K562 (cell line): ENCODE results near the gene PRR30. TPM values are rescaled to one million over a fixed set of nuclear protein-coding genes. Genes with fewer than 3 reads are reported as not detected.

ENCODE experiments used
- ATF7 ChIP-seq: fragments of 450-650 bp; IDR thresholded peaks from 2 replicates; pipeline ENCODE4 v1.7.1; 2014; ENCODE audit warnings: mild to moderate bottlenecking, moderate library complexity
- CC2D1A ChIP-seq: fragments of 450-650 bp; IDR thresholded peaks from 2 replicates; pipeline ENCODE4 v1.6.1; 2017; ENCODE audit warnings: mild to moderate bottlenecking
- MYC ChIP-seq, 2 experiments: fragments of 250-450 bp in 1 of 2; sonication (Bioruptor Pico) in 1 of 2; IDR thresholded peaks; 2 replicates each; pipeline versions ENCODE4 v1.5.1 to v1.6.1; 2012 to 2021; ENCODE audit warnings: low read depth in 2 of 2, borderline replicate concordance in 1 of 2, improper control_type of control experiment in 1 of 2, low read length in 1 of 2, mild to moderate bottlenecking in 1 of 2, moderate library complexity in 1 of 2
- PCBP1 ChIP-seq: fragments of 200-400 bp; formaldehyde crosslinking; IDR thresholded peaks from 2 replicates; pipeline ENCODE4 v1.6.1; 2018; ENCODE audit warnings: mild to moderate bottlenecking, low read depth, low read length; ENCODE audit not compliant: poor library complexity, severe bottlenecking
- SMAD2 ChIP-seq: fragments of 150-350 bp; IDR thresholded peaks from 2 replicates; pipeline ENCODE4 v1.6.1; 2014; ENCODE audit warnings: low read depth, mild to moderate bottlenecking, low read length
- STAT5A ChIP-seq: IDR thresholded peaks from 2 replicates; pipeline ENCODE4 v1.6.1; 2012; ENCODE audit warnings: low read length, inconsistent platforms, borderline replicate concordance
- TAF9B ChIP-seq: fragments of 450-650 bp; IDR thresholded peaks from 2 replicates; pipeline ENCODE4 v1.6.1; 2018; ENCODE audit warnings: mild to moderate bottlenecking; ENCODE audit not compliant: partially characterized antibody
- TEAD1 ChIP-seq, 2 experiments: fragments of 450-650 bp in 1 of 2; sonication (generic) in 1 of 2; formaldehyde crosslinking; IDR thresholded peaks; 2 replicates each; pipeline versions ENCODE4 v1.4.0 to v1.8.0; 2020 to 2022; ENCODE audit warnings: mild to moderate bottlenecking in 2 of 2, missing genetic modification reagents in 1 of 2
- ZNF561 ChIP-seq: fragments of 450-650 bp; formaldehyde crosslinking; conservative IDR thresholded peaks from 2 replicates; pipeline ENCODE4 v1.4.0; 2020; ENCODE audit warnings: mild to moderate bottlenecking, moderate library complexity
- polyA plus RNA-seq, 8 experiments: library from polyadenylated mRNA; depleted of rRNA in 4 of 8; stranded (reverse) in 5 of 8; unstranded in 3 of 8; fragments of >200 nt; fragmentation: Nextera tagmentation in 2 of 8; fragmentation: Illumina TruSeq in 1 of 8; extraction: Ambion mirVana in 2 of 8; extraction: Trizol in 1 of 8; gene quantifications; 2 replicates each; pipeline versions ENCODE4 v1.2.1 to v1.2.3, GENCODE V29; 2011 to 2014; ENCODE audit warnings: inconsistent platforms in 1 of 8, missing spikeins in 1 of 8
- total RNA-seq, 7 experiments: library from RNA; depleted of rRNA in 6 of 7; stranded (reverse); fragments of >200 nt in 6 of 7; fragmentation: Illumina TruSeq in 2 of 7; extraction: Trizol in 2 of 7; gene quantifications; 2 replicates each; pipeline versions ENCODE4 v1.2.1 to v1.2.3, GENCODE V29; 2011 to 2021; ENCODE audit warnings: low replicate concordance in 1 of 7
- TF ChIP-seq, protein P1 (sequence below): conservative IDR thresholded peaks from 2 replicates; pipeline ENCODE4 v1.6.1; 2011; ENCODE audit warnings: low read depth, mild to moderate bottlenecking, low read length; ENCODE audit not compliant: control insufficient read depth
- TF ChIP-seq, protein P2 (sequence below): fragments of 450-650 bp; formaldehyde crosslinking; IDR thresholded peaks from 2 replicates; pipeline ENCODE4 v1.4.0; 2020; ENCODE audit warnings: mild to moderate bottlenecking, mixed read lengths
- TF ChIP-seq, protein P3 (sequence below): fragments of 450-650 bp; formaldehyde crosslinking; IDR thresholded peaks from 2 replicates; pipeline ENCODE4 v1.4.0; 2022; ENCODE audit warnings: missing genetic modification characterization
- TF ChIP-seq, protein P4 (sequence below): sonication (generic); formaldehyde crosslinking; IDR thresholded peaks from 2 replicates; pipeline ENCODE4 v1.9.0; 2022; ENCODE audit warnings: mild to moderate bottlenecking, missing genetic modification reagents
- TF ChIP-seq, protein P5 (sequence below): fragments of 250-450 bp; sonication (Bioruptor Pico); IDR thresholded peaks from 2 replicates; pipeline ENCODE4 v1.5.0; 2021; ENCODE audit warnings: mild to moderate bottlenecking, borderline replicate concordance
- TF ChIP-seq, protein P6 (sequence below), 2 experiments: IDR thresholded peaks in 1 of 2; conservative IDR thresholded peaks in 1 of 2; 2 replicates each; pipeline ENCODE4 v1.6.1; 2016; ENCODE audit warnings: low read depth in 2 of 2, mild to moderate bottlenecking in 1 of 2, missing compliant biosample characterization in 1 of 2, missing genetic modification characterization in 1 of 2, moderate library complexity in 1 of 2

Gene PRR30
- total and polyA plus RNA-seq, 9 of the 15 experiments (the other 6 are each of a cell fraction or from before 2014, with no cell fraction given): not detected

DNA sequence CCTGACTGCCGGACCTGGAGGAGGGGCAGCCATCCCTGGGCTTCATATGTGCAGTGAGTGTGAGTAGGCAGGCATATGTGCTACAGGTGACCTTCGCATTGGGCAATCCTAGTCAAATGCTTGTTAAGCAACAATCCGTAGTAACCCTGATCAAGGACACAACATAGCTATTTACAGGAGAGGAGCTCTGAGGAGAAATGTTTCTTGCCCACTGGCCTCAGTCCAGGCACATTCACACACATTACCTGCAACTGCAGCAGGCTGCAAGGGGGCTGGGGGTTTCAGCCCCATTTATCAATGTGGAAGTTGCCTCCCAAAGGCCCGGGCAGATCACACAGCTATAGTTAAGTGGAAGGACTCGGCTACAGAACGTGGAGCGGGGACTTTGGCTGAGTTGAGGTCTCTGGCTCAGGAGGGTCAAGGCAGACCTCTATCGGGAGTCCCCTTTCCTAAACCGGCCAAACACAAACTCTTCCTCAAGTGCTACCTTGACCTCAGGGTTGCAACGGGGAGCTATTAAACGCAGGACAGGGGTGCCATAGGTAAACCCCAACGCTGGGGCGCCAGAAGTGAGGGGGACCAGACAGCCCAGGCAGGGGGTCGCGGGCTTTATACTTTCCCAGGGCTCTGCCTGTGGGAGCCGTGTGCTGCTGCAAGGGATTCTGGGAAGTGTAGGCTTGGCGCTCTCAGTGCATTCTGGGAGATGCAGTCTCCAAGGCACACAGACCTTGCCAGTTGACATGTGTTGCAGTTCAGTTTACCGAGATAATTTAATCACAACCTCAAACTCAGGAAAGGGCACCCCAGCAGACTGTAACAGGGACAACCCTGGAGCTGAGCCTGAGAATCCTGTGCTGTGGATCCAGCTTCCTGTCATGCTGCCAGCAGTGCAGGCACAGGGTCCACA, 43.2 kb downstream of the PRR30 start (continued):
- TF ChIP-seq, protein P1, sequence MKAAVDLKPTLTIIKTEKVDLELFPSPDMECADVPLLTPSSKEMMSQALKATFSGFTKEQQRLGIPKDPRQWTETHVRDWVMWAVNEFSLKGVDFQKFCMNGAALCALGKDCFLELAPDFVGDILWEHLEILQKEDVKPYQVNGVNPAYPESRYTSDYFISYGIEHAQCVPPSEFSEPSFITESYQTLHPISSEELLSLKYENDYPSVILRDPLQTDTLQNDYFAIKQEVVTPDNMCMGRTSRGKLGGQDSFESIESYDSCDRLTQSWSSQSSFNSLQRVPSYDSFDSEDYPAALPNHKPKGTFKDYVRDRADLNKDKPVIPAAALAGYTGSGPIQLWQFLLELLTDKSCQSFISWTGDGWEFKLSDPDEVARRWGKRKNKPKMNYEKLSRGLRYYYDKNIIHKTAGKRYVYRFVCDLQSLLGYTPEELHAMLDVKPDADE: peak; percentile 82; the same call in 1 of the 2 replicates
- TF ChIP-seq TEAD1 (CRISPR knock-in tag; IDR thresholded peaks at IDR 0.05) (peak in 1 of 2 experiments; percentile 18; a peak in 1 of 4 replicates), SMAD2 (no peak), ZNF561 (CRISPR knock-in tag) (no peak), CC2D1A (no peak), ATF7 (0 out of 2 replicates have a peak, but pooled peaks have one; percentile 18), TAF9B (no peak), STAT5A (no peak), MYC (IDR thresholded peaks at IDR 0.05; ENCODE audit: low read depth, low read length) (peak; percentile 61; the same call in 1 of the 2 replicates), MYC (CRISPR knock-in tag; IDR thresholded peaks at IDR 0.05; ENCODE audit: borderline replicate concordance, low read depth) (no peak), PCBP1 (no peak)
- TF ChIP-seq, protein P2, sequence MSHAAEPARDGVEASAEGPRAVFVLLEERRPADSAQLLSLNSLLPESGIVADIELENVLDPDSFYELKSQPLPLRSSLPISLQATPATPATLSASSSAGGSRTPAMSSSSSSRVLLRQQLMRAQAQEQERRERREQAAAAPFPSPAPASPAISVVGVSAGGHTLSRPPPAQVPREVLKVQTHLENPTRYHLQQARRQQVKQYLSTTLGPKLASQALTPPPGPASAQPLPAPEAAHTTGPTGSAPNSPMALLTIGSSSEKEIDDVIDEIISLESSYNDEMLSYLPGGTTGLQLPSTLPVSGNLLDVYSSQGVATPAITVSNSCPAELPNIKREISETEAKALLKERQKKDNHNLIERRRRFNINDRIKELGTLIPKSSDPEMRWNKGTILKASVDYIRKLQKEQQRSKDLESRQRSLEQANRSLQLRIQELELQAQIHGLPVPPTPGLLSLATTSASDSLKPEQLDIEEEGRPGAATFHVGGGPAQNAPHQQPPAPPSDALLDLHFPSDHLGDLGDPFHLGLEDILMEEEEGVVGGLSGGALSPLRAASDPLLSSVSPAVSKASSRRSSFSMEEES (CRISPR knock-in tag): no peak
- TF ChIP-seq, protein P3, sequence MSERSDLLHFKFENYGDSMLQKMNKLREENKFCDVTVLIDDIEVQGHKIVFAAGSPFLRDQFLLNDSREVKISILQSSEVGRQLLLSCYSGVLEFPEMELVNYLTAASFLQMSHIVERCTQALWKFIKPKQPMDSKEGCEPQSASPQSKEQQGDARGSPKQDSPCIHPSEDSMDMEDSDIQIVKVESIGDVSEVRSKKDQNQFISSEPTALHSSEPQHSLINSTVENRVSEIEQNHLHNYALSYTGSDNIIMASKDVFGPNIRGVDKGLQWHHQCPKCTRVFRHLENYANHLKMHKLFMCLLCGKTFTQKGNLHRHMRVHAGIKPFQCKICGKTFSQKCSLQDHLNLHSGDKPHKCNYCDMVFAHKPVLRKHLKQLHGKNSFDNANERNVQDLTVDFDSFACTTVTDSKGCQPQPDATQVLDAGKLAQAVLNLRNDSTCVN: no peak
- TF ChIP-seq, protein P4, sequence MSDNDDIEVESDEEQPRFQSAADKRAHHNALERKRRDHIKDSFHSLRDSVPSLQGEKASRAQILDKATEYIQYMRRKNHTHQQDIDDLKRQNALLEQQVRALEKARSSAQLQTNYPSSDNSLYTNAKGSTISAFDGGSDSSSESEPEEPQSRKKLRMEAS (CRISPR knock-in tag): no peak
- TF ChIP-seq, protein P5, sequence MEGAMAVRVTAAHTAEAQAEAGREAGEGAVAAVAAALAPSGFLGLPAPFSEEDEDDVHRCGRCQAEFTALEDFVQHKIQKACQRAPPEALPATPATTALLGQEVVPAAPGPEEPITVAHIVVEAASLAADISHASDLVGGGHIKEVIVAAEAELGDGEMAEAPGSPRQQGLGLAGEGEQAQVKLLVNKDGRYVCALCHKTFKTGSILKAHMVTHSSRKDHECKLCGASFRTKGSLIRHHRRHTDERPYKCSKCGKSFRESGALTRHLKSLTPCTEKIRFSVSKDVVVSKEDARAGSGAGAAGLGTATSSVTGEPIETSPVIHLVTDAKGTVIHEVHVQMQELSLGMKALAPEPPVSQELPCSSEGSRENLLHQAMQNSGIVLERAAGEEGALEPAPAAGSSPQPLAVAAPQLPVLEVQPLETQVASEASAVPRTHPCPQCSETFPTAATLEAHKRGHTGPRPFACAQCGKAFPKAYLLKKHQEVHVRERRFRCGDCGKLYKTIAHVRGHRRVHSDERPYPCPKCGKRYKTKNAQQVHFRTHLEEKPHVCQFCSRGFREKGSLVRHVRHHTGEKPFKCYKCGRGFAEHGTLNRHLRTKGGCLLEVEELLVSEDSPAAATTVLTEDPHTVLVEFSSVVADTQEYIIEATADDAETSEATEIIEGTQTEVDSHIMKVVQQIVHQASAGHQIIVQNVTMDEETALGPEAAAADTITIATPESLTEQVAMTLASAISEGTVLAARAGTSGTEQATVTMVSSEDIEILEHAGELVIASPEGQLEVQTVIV: no peak
- TF ChIP-seq, protein P6, sequence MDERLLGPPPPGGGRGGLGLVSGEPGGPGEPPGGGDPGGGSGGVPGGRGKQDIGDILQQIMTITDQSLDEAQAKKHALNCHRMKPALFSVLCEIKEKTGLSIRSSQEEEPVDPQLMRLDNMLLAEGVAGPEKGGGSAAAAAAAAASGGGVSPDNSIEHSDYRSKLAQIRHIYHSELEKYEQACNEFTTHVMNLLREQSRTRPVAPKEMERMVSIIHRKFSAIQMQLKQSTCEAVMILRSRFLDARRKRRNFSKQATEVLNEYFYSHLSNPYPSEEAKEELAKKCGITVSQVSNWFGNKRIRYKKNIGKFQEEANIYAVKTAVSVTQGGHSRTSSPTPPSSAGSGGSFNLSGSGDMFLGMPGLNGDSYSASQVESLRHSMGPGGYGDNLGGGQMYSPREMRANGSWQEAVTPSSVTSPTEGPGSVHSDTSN (CRISPR knock-in tag; IDR thresholded peaks at IDR 0.05; ENCODE audit: low read depth): no peak
- TF ChIP-seq, protein P6 (tag; conservative IDR thresholded peaks at IDR 0.05; ENCODE audit: low read depth): no peak
